Retina (tissue), 1 donor: Measurements from ENCODE around the gene NCKAP1.
"Not testable (repeated sequence)": the region's sequence is repeated elsewhere in the genome, so short reads cannot be mapped to it uniquely, and the experiment has no call there.

Experiments used
- DNase-seq: peaks from one replicate; pipeline ENCODE4 v3.0.0-alpha.2; 2016

NCKAP1 gene

GRCh38 chr2:182906454-182906853 lies 131.8 kb downstream of the NCKAP1 start:
- no peak for DNase-seq

GRCh38 chr2:182904844-182905243 lies 133.4 kb downstream of the NCKAP1 start:
- no peak for DNase-seq

- DNase-seq = no peak
These were observed 134.7 kb downstream of the NCKAP1 start for GRCh38 chr2:182903566-182903965.

GRCh38 chr2:182901748-182902147 lies 136.5 kb downstream of the NCKAP1 start:
- no peak for DNase-seq

GRCh38 chr2:182898718-182899117 lies 139.5 kb downstream of the NCKAP1 start:
- DNase-seq = no peak

- DNase-seq = no peak
These were observed 141.1 kb downstream of the NCKAP1 start for GRCh38 chr2:182897137-182897536.

- no peak for DNase-seq
These were observed 142.5 kb downstream of the NCKAP1 start for GRCh38 chr2:182895798-182896197.

GRCh38 chr2:182895169-182895568 lies 143.1 kb downstream of the NCKAP1 start:
- no peak for DNase-seq

GRCh38 chr2:182894174-182894573 lies 144.1 kb downstream of the NCKAP1 start:
- no peak for DNase-seq

GRCh38 chr2:182893666-182894065 lies 144.6 kb downstream of the NCKAP1 start:
- no peak for DNase-seq

- not testable (repeated sequence) for DNase-seq
These were observed 145.2 kb downstream of the NCKAP1 start for GRCh38 chr2:182893035-182893434.

- DNase-seq = no peak
These were observed 146.6 kb downstream of the NCKAP1 start for GRCh38 chr2:182891611-182892010.

GRCh38 chr2:182890773-182891378 lies 147.4 kb downstream of the NCKAP1 start:
- DNase-seq = no peak

GRCh38 chr2:182890305-182890704 lies 148.0 kb downstream of the NCKAP1 start:
- no peak for DNase-seq

GRCh38 chr2:182887753-182888415 lies 150.4 kb downstream of the NCKAP1 start:
- DNase-seq = no peak

GRCh38 chr2:182887093-182887492 lies 151.2 kb downstream of the NCKAP1 start:
- no peak for DNase-seq

GRCh38 chr2:182885771-182886170 lies 152.5 kb downstream of the NCKAP1 start:
- DNase-seq = no peak

- no peak for DNase-seq
These were observed 154.8 kb downstream of the NCKAP1 start for GRCh38 chr2:182883451-182883850.

- DNase-seq = not testable (repeated sequence)
These were observed 158.2 kb downstream of the NCKAP1 start for GRCh38 chr2:182880100-182880499.

GRCh38 chr2:182876653-182877052 lies 161.6 kb downstream of the NCKAP1 start:
- not testable (repeated sequence) for DNase-seq

- no peak for DNase-seq
These were observed 168.0 kb downstream of the NCKAP1 start for GRCh38 chr2:182870227-182870626.

GRCh38 chr2:182868054-182868796 lies 170.0 kb downstream of the NCKAP1 start:
- peak; percentile 66 for DNase-seq

GRCh38 chr2:182867426-182868053 lies 170.7 kb downstream of the NCKAP1 start:
- DNase-seq = peak; percentile 74
